GM12892 (cell line): ENCODE results near the gene KCNJ4.

Experiments
- POLR2A ChIP-seq: IDR thresholded peaks from 2 replicates; pipeline ENCODE4 v1.6.1; 2011; ENCODE audit warnings: low read depth, low read length, control low read depth
- TAF1 ChIP-seq: IDR thresholded peaks from 2 replicates; pipeline ENCODE4 v1.6.1; 2011; ENCODE audit warnings: low read depth, mild to moderate bottlenecking, control low read depth, low read length, borderline replicate concordance

GRCh38 chr22:38435010-38435409 lies 20.0 kb downstream of the KCNJ4 start:
- TF ChIP-seq TAF1 (no peak), POLR2A (no peak)
